GM12801 (cell line): ENCODE results near the gene COX6A2.

Source experiments
- TF ChIP-seq, protein P1 (sequence below): IDR thresholded peaks from one replicate; pipeline ENCODE4 v1.5.1; 2011; ENCODE audit warnings: control low read depth; ENCODE audit not compliant: insufficient read length; ENCODE audit errors: extremely low read depth

The COX6A2 gene

DNA sequence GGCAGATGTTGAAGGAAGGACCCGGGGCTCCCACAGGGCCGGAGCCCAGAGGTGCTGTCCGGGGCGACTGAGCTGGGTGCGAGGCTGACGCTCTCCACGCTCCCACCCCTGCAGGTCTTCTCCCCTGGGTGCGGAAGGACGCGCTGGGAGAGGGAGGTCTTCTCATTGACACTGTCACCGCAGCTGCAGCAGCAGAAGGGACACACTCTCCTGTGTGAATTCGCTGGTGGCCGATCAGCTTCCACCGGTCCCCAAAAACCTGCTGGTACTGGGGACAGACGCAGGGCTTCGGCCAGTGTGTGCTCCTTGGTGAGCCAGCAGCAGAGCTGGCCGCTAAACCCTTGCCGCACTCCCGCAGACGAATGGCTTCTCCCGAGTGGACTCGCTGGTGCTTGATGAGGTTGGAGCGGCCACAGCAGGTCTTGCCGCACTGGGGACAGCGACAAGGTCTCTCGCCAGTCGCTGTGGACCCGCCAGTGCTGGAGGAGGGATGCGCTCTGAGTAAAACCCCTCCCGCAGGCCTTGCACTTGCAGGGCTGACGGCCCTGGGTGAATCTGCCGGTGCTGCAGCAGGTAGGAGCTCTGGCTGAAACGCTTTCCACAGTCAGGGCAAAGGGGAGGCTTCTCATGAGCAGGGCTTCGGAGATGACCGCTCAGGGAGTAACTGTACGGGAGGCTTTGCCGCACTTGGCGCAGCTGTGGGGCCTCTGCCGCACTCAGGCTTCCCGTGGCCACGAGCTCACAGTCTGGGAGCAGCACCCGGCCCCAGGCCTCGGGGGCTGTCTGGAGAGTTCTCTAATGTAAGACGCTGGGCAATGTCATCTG lies 8.3 kb upstream of the COX6A2 start:
- TF ChIP-seq, protein P1, sequence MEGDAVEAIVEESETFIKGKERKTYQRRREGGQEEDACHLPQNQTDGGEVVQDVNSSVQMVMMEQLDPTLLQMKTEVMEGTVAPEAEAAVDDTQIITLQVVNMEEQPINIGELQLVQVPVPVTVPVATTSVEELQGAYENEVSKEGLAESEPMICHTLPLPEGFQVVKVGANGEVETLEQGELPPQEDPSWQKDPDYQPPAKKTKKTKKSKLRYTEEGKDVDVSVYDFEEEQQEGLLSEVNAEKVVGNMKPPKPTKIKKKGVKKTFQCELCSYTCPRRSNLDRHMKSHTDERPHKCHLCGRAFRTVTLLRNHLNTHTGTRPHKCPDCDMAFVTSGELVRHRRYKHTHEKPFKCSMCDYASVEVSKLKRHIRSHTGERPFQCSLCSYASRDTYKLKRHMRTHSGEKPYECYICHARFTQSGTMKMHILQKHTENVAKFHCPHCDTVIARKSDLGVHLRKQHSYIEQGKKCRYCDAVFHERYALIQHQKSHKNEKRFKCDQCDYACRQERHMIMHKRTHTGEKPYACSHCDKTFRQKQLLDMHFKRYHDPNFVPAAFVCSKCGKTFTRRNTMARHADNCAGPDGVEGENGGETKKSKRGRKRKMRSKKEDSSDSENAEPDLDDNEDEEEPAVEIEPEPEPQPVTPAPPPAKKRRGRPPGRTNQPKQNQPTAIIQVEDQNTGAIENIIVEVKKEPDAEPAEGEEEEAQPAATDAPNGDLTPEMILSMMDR: no peak

DNA sequence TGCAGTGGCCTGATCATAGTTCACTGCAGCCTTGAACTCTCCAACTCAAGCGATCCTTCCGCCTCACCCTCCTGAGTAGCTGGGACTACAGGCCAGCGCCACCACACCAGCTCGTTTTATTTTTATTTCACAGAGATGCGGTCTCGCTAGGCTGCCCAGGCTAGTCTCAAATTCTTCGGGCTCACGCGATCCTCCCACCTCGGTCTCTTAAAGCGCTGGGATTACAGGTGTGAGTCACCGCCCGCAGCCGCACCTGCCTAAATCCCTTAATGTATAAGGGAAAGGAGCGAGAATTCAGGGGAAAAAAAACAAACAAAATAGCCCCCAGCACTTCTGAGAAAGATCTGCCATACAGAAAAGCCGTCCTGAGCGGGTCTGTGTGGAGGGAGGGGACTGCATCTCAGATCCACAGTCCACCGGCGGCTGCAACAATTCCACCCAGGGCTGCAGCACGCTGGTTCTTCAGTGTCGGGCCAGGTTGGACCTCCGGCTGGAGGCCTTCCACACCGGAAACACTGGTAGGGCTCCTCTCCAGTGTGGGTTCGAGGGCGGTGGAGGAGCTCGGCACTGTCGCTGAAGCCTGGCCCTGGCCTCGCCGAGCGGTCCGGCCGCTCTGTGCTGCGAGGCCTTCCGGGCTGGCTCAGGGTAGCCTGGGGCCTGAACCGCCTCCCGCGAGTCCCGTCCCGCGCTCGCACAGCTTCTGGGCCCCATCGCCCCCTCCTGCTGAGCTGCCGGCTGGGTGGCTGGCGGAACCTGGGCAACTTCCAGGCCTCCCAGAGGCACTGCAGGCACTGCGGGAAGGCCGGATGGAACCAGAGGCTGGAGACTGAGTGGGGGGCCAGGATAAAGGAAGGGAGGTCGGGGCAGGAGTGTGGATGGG lies 7.4 kb upstream of the COX6A2 start:
- TF ChIP-seq, protein P1: no peak

DNA sequence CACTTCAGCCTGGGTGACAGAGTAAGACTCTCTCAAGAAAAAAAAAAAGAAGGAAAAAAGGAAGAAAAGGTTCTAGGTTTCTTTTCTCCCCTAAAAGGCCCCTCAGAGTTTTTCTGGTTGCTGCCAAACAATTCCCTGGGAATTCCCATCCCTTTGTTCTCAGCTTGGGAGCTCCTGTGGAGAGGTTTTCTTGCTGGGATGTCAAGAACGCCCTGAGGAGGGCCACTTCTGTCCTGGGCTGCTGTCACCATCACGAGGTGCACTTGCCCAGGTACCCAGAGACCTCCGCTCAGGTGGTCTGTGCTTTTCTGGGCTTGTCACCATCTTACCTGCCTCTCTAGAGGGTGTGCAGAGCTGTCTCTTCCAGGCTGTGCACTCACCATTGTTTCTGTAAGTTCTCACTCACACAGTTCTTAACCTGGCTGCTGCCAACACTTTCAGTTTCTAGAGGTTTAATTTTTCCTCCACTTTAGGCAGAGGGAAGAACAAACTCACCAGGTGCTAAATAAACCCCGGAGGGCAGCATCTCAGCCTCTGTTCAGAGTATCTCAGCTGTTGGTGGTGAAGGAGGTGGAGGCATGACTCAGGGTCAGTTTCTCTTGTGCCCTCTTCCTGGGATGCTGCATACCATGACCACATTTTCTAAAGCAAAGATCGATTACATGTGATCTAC lies 2.4 kb upstream of the COX6A2 start:
- TF ChIP-seq, protein P1: no peak

DNA sequence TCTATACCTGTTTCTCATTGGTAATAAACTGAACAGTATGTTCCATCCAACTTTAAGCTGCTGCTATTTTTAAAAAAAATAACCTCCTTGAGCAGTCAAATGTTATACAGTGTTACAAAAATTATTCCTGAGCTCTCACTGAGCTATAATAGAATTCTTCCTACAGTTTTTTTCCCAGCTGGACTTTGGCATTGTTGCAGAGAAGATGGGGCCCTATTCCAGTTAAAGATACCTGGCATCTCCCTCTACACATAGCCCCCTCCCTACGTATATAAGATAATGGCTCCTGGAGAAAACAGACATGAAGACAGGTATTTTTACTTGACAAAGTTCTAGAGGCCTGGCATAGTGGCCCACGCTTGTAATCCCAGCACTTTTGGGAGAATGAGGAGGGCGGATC lies 1.6 kb upstream of the COX6A2 start:
- TF ChIP-seq, protein P1: no peak

DNA sequence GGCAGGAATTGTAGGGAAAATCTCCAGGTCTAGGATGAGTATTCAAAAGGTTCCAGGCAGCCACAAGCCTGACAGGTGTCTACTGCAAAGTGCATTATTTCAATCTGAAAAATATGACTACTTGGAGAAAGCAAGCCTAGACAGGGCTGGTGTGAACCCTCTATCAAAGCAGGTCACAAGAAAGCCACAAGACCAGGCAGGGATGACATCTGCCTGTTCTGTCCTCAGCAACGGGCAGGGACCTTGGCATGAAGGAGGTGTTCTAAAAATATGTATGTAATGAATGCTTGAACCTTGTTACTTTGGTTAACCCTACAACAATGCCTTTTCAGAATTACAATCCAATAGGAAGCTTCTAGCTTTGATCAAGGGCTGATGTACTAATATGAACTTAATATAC lies 1.2 kb upstream of the COX6A2 start:
- TF ChIP-seq, protein P1: no peak

DNA sequence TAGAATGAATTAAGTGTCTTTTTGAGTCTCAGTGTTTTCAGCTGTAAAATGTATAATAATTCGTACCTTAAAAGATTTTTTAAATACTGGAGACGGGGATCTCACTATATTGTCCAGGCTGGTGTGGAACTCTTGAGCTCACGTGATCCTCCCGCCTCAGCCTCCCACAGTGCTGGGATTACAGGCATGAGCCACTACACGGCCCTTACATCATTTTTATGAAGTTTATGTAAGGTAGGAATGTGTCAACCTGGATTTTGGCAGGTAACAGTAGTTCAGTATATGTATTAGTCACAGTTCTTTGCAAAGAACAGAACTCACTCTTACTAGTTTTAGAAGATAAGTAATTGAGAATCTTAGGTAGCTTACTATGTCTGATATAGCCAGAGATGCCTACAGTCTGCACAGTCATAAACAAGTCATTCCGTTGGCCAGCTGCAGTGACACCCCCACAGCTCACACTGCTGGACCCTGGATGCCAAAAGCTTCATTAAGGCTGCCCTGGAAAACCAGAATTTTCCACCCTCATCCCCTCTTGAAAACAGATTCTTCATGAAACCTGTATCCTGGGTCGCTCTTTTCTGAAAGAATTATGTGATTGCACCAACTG lies 583 bp upstream of the COX6A2 start:
- TF ChIP-seq, protein P1: no peak
